GM18861 (cell line): ENCODE data around the gene UBL4B.

Source experiments
- ATAC-seq: cut with Tn5 transposase; IDR thresholded peaks from one replicate; pipeline ENCODE4 v1.9.1; 2021; ENCODE audit not compliant: unreplicated experiment

The UBL4B gene

DNA sequence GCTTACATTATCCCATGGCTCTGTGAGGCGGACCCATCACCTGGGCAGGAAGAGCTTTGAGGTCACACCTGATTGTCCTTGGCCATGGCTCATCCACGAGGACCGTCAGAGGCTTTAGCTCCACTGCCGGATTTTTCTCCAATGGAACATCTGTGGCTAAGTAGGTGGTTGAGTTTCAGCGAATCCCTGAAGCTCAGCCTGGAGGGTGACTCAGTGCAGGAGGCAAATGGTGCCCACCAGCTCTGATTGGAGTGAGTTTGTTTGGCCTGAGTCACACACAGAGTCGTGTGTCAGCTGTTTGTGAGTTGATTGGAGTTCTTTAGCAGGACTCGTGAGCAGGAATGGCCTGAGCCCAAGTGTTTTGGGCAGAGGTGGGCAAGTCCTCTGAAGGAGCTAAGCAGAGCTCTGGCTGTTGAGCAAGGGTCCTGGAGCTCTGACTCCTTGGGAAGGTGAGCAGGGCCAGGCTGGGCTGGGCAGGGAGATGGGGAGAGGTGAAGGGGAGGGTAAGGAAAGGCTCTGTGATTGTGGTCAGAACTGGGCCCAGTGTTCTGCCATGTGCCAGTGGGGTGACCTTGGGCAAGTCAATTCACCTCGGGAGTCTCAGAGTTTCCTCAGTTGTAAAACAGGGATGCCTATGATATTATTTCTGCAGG is 40.0 kb downstream of the UBL4B start:
- ATAC-seq, result no peak

DNA sequence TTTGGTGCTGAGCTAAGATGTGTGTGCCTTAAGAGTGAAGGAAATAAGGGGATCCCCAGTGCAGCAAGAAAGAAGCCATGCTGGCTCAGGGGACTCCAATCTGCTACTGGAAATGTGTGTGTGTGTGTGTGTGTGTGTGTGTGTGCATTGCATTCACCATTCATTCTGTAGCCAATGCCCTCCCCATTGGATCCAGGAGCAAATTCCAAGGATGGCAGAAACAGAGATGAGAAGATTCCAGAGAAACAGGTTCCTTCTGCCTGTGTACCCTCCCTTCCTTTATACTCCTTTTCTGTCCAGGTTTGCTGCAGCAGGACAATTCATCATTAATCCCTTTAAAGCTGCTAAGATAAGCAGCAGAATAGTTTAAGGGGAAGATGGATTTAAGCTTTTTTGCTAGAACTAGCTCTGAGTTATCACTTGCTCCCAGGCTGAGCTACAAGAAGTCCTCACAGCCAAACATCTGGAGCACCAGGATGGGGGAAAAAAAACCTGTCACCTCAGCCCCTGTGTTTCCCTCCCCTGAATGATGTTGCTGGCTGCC is 41.2 kb downstream of the UBL4B start:
- no peak for ATAC-seq

DNA sequence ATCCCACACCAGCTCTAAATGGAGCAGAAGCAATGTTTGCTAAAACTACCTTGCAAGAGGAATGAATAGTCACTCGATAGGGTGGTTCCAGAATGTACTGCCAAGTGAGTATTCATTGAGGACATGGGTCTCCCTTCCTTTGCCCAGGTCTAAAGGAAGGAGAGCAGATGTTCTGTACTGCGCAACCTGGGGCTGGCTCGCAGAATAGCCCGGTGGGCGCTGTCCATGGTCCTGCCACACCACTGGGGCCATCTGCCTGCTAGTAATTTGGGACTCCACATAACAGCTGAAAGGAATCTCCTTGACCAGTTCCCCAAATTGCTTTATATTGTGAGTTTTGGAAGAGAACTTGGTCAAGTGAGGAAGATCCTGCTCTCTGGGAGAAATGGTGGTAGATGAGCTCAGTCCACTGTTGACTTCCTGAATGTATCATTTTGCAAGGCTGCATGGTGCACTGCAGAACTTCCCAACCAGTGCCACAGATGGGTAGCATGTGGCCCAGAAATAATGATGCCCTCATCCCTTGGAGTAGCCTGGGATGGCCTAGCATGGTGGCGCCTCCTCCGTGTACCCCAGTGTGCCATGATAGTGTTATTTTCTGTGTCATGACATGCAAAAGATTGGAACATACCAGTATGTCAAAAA is 43.8 kb downstream of the UBL4B start:
- no peak for ATAC-seq

DNA sequence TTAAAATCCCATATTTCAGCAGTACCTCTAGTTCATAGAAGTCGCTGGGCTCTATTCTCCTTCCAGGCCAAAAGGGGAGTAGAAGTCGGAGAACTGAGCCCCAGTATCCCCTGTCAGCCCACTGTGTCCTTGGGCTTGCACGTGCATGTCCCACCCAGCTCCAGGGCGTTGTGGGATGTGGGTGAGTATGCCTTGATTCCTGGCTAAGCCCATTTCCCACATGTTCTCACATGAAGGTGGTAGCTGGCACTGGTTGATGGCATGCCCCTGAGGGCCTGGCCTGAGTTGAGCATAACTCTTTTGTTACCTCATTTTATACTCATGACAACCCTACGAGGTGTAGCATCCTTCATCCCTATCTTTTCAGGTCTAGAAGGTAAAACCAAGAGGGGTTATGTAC is 46.0 kb downstream of the UBL4B start:
- no peak for ATAC-seq

DNA sequence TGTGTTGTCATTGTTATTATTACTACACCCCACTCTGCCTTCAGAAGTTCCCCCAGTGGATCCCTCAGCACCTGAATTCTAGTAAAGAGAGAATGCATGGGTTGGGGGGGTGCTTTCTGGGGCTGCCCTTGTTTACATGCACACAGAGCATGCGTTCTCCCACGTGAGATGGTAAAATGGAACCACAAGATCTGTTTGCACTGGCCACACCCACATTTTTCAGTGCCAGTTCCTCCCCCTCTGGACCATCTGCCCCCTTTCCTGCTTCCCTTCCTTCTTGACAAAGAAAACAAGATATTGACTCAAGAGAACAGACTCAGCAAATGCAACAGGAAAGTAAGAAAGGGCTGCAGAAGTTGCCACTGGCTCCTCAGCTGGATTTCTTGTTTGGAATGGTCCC is 46.9 kb downstream of the UBL4B start:
- ATAC-seq, result no peak

DNA sequence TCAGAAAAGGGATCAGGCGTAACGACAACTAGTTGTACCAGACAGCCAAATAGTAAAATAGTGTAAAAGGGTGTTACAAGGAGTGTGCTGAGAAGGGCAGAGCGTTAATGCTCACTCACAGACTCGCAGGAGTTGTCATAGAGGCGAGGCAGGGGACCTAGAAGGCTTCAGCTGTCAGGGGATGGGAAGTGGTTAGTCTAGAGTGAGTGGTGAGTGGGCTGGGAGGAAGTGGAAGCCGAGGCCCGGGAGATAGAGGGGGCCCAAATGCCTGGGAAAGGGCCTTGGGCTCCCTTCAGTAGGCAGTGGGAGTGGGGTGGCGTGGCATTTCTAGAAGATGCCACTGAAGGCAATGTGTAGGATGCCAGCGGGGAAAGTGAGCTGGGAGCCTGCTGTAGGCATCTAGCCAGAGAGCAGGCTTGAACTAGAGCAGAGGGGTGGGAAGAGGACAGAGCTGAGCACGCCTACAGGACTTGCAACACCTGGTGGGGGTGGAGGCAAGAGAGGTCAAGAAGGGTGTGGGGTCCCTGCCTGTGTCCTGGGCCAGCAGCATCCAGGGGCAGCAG is 48.4 kb downstream of the UBL4B start:
- ATAC-seq, result no peak

DNA sequence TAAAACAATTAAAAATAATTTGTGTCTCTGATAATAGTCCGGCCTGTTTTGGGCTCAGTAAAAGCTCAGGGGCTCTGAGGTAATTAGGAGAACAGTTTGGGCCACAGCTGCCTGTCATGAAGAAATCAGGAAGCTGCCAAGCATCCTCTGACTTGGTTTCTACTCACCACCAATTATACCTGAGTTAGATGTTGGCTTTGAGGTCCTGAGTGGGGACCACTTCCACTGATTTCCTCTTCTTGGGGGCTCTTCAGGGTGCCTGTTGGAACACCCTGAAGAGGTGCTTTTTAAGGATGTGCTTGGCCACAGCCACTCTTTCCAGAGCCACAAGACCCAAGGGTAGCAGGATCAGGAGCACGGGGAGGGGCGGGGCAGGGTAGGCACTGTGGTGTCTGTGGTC is 48.9 kb downstream of the UBL4B start:
- ATAC-seq, result no peak

DNA sequence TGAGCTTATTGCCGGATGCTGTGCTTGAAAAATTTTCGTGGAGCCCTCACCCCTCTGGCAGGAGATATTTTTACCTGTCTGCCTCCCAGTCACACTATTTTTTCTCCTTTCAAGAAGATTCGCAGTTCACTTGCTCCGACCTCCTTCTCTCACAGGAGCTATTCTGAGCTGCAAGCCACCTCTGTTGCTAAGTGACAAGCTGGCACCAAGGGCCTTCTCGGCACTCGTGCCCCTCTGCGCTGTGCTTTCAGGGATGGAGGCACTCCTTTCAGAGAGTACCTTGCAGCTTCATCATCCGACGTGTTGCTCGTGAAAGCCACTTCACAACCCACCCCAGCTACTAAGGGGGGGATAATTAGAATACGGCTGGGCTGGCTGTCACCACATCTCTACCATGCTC is 49.6 kb downstream of the UBL4B start:
- ATAC-seq, result no peak
